HEK293 (cell line): ENCODE data around the gene TTC32.

ENCODE experiments used
- CTCF ChIP-seq: fragments of 450-650 bp; formaldehyde crosslinking; IDR thresholded peaks from 2 replicates; pipeline ENCODE4 v1.5.1; 2016; ENCODE audit warnings: missing biosample characterization, missing genetic modification characterization
- HOXA7 ChIP-seq: sonication (generic); formaldehyde crosslinking; IDR thresholded peaks from 2 replicates; pipeline ENCODE4 v1.8.1; 2022; ENCODE audit warnings: missing genetic modification reagents, borderline replicate concordance
- KLF1 ChIP-seq: fragments of 450-650 bp; formaldehyde crosslinking; IDR thresholded peaks from 2 replicates; pipeline ENCODE4 v1.5.1; 2016; ENCODE audit warnings: missing biosample characterization, missing genetic modification characterization
- KLF17 ChIP-seq: fragments of 450-650 bp; formaldehyde crosslinking; IDR thresholded peaks from 2 replicates; pipeline ENCODE4 v1.5.1; 2016; ENCODE audit warnings: missing biosample characterization, missing genetic modification characterization
- SETDB1 ChIP-seq: IDR thresholded peaks from one replicate; pipeline ENCODE4 v1.6.1; 2017; ENCODE audit warnings: mild to moderate bottlenecking, low read length, moderate library complexity, mixed read lengths; ENCODE audit not compliant: insufficient read length
- TSHZ1 ChIP-seq: fragments of 450-650 bp; formaldehyde crosslinking; IDR thresholded peaks from 2 replicates; pipeline ENCODE4 v1.5.1; 2016; ENCODE audit warnings: missing biosample characterization, missing genetic modification characterization, borderline replicate concordance
- ZBTB49 ChIP-seq: fragments of 450-650 bp; formaldehyde crosslinking; IDR thresholded peaks from 2 replicates; pipeline ENCODE4 v1.5.1; 2016; ENCODE audit warnings: missing biosample characterization, missing genetic modification characterization, low read depth
- ZBTB8A ChIP-seq: fragments of 450-650 bp; formaldehyde crosslinking; IDR thresholded peaks from 2 replicates; pipeline ENCODE4 v1.5.1; 2016; ENCODE audit warnings: missing biosample characterization, missing genetic modification characterization
- ZNF10 ChIP-seq: fragments of 450-650 bp; formaldehyde crosslinking; IDR thresholded peaks from 2 replicates; pipeline ENCODE4 v1.5.1; 2017; ENCODE audit warnings: missing biosample characterization, missing genetic modification characterization
- ZNF324 ChIP-seq: fragments of 450-650 bp; formaldehyde crosslinking; IDR thresholded peaks from 2 replicates; pipeline ENCODE4 v1.5.1; 2016; ENCODE audit warnings: missing biosample characterization, missing genetic modification characterization
- ZNF423 ChIP-seq: fragments of 450-650 bp; formaldehyde crosslinking; IDR thresholded peaks from 2 replicates; pipeline ENCODE4 v1.5.1; 2016; ENCODE audit warnings: missing biosample characterization, missing genetic modification characterization

- TF ChIP-seq ZBTB49 (tag by site-specific recombination) (no peak), CTCF (no peak), KLF17 (tag by site-specific recombination) (no peak), KLF1 (tag by site-specific recombination) (no peak), HOXA7 (CRISPR knock-in tag) (no peak), TSHZ1 (tag by site-specific recombination) (no peak), ZBTB8A (no peak), ZNF423 (tag by site-specific recombination) (no peak), ZNF324 (tag by site-specific recombination) (no peak), SETDB1 (no peak), ZNF10 (tag by site-specific recombination) (no peak)
Observed at GRCh38 chr2:19911808-19912509, 10.2 kb upstream of the TTC32 start.
